Panc1 (cell line): Measurements from ENCODE around the gene RPF1. TPM values are rescaled to one million over a fixed set of nuclear protein-coding genes. Genes with fewer than 3 reads are reported as not detected.

Experiments
- ATAC-seq: fragments of 200-7000 bp; cut with Tn5 transposase; 2 replicates; pipeline ENCODE4 v1.9.1; 2020; ENCODE audit warnings: mild to moderate bottlenecking, moderate library complexity
- BruUV-seq: library from RNA; stranded (reverse); fragments of 400-500 nt; replicated peaks from 2 replicates; lab custom pipeline; 2021; lab: Mats Ljungman, UMichigan
- CTCF ChIA-PET: fragments of 300-600 bp; sonication (Branson Sonifier 250); formaldehyde crosslinking; loops from one replicate; lab custom pipeline; 2022; ENCODE audit warnings: antibody characterized with exemption; lab: Charles Lee
- POLR2A ChIA-PET: fragments of 300-600 bp; sonication (Branson Sonifier 250); formaldehyde crosslinking; loops from one replicate; lab custom pipeline; 2022; ENCODE audit warnings: antibody characterized with exemption; lab: Charles Lee
- DNase-seq: peaks from one replicate; pipeline ENCODE4 v3.0.0-alpha.2; 2010; ENCODE audit warnings: low read depth, low spot score
- H3K27ac ChIP-seq: 2 replicates; pipeline ENCODE4 v1.5.1; 2011; ENCODE audit warnings: mild to moderate bottlenecking, low read length, inconsistent platforms
- H3K27me3 ChIP-seq: fragments of 200-500 bp; sonication (Bioruptor generic); 2 replicates; pipeline ENCODE4 v1.6.0; 2014; ENCODE audit warnings: low read length, inconsistent platforms; ENCODE audit not compliant: control insufficient read depth, insufficient read depth
- H3K36me3 ChIP-seq: fragments of 200-500 bp; sonication (Bioruptor generic); 2 replicates; pipeline ENCODE4 v1.5.1; 2014; ENCODE audit warnings: inconsistent platforms, mild to moderate bottlenecking, low read length, moderate library complexity; ENCODE audit not compliant: control insufficient read depth, insufficient read depth
- H3K4me1 ChIP-seq: 2 replicates; pipeline ENCODE4 v1.5.1; 2011; ENCODE audit warnings: inconsistent platforms, mild to moderate bottlenecking, low read length, moderate library complexity; ENCODE audit not compliant: control insufficient read depth, insufficient read depth
- H3K4me3 ChIP-seq, 2 experiments: 2 replicates each; pipeline ENCODE4 v1.5.1; 2011 to 2012; ENCODE audit warnings: low read depth in 2 of 2, low read length in 2 of 2, mild to moderate bottlenecking in 2 of 2, inconsistent platforms in 1 of 2, moderate library complexity in 1 of 2
- H3K9me3 ChIP-seq: fragments of 200-500 bp; sonication (Bioruptor generic); 2 replicates; pipeline ENCODE4 v1.5.1; 2014; ENCODE audit warnings: low read depth, mild to moderate bottlenecking, inconsistent platforms, low read length, moderate library complexity; ENCODE audit not compliant: control insufficient read depth, insufficient read depth
- CTCF ChIP-seq: fragments of 450-650 bp; IDR thresholded peaks from 2 replicates; pipeline ENCODE4 v1.5.1; 2017; ENCODE audit warnings: mild to moderate bottlenecking
- POLR2AphosphoS5 ChIP-seq: IDR thresholded peaks from 2 replicates; pipeline ENCODE4 v1.6.1; 2012; ENCODE audit warnings: mild to moderate bottlenecking, low read depth, low read length, moderate library complexity
- REST ChIP-seq, 2 experiments: IDR thresholded peaks; 2 replicates each; pipeline ENCODE4 v1.6.1; 2011 to 2012; ENCODE audit warnings: low read depth in 2 of 2, control low read depth in 1 of 2, low read length in 1 of 2, mild to moderate bottlenecking in 1 of 2, moderate library complexity in 1 of 2; ENCODE audit not compliant: insufficient read depth in 1 of 2
- SIN3A ChIP-seq: IDR thresholded peaks from 2 replicates; pipeline ENCODE4 v1.6.1; 2012; ENCODE audit warnings: low read depth, mild to moderate bottlenecking, low read length, moderate library complexity, borderline replicate concordance; ENCODE audit not compliant: insufficient read depth
- TCF7L2 ChIP-seq: IDR thresholded peaks from 2 replicates; pipeline ENCODE4 v1.6.1; 2011; ENCODE audit warnings: mild to moderate bottlenecking, low read depth, low read length, inconsistent platforms
- in situ Hi-C: cut with HindIII; loops from 2 replicates; pipeline ENCODE4 v1.10.0; 2016; ENCODE audit warnings: low sequenced_read_pairs, low pct_unique_long_range_greater_than_20kb
- intact Hi-C: fragments of 100-400 bp; cut with micrococcal nuclease; formaldehyde crosslinking; loops from one replicate; pipeline ENCODE4 v1.10.0; 2022; ENCODE audit not compliant: unreplicated experiment
- total RNA-seq: library from RNA; stranded (reverse); gene quantifications from one replicate; pipeline ENCODE4 v1.2.1, GENCODE V29; 2021; ENCODE audit not compliant: unreplicated experiment

Gene RPF1
- total RNA-seq, 1 experiment from 2014 or later: 73.0 TPM

DNA sequence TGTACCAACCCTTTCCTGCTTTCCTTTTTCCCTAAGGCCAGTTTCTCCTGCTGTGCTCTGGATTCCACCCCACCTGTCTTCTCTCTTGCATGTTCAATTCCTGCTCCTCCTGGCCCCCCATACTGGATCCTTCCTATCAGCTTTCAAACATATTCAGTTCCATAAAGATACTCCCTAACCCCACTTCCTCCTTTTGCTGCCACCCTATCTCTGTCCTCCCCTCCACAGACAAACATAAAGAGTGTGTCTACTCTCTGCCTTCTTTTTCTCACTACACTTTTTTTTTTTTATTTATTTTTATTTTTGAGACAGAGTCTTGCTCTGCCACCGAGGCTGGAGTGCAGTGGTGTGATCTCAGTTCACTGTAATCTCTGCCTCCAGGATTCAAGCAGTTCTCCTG lies 16.9 kb upstream of the RPF1 start:
- ATAC-seq (no peak), DNase-seq (no peak)
- Histone ChIP-seq H3K4me1 (no peaks in the 10 kb centered on the region), H3K27me3 (no peaks in the 10 kb centered on the region; the same call in 1 of the 2 replicates), H3K9me3 (no peaks in the 10 kb centered on the region), H3K27ac (no peak overlapping the region), H3K36me3 (no peaks in the 10 kb centered on the region), H3K4me3 (no peak overlapping the region)
- no TSS peak for BruUV-seq
- ChIA-PET POLR2A (interaction anchor here (0.6 kb wide), 1 partner anchor 131 kb away, joined by 4 read pairs; no protein-coding TSS in a partner anchor), CTCF (interaction anchor here (0.7 kb wide), 1 partner anchor 80 kb away, joined by 3 read pairs; no protein-coding TSS in a partner anchor)
- intact Hi-C loops (no loop called here), in situ Hi-C loops (no loop called here)
- TF ChIP-seq TCF7L2 (no peak), POLR2AphosphoS5 (no peak), SIN3A (no peak), REST (IDR thresholded peaks at IDR 0.05; ENCODE audit: insufficient read depth in 1 of 2, low read depth in 2 of 2, low read length in 1 of 2) (no peak), CTCF (no peak)

GRCh38 chr1:84467298-84467697 lies 11.8 kb upstream of the RPF1 start:
- H3K9me3 ChIP-seq: no peaks in the 10 kb centered on the region
- H3K4me1 ChIP-seq: no peaks in the 10 kb centered on the region
- H3K4me3 ChIP-seq: no peak overlapping the region
- no peak overlapping the region for H3K27ac ChIP-seq
- no peaks in the 10 kb centered on the region; the same call in 1 of the 2 replicates for H3K27me3 ChIP-seq
- intact Hi-C loops: no loop called here
- TF ChIP-seq TCF7L2: no peak
- no peak for TF ChIP-seq CTCF
- no peak for TF ChIP-seq REST (IDR thresholded peaks at IDR 0.05; ENCODE audit: insufficient read depth in 1 of 2, low read depth in 2 of 2, low read length in 1 of 2)
- no peak for TF ChIP-seq SIN3A
- TF ChIP-seq POLR2AphosphoS5: no peak
- CTCF ChIA-PET: no interaction called here
- in situ Hi-C loops: no loop called here
- BruUV-seq: no TSS peak
- no peaks in the 10 kb centered on the region for H3K36me3 ChIP-seq
- no peak for DNase-seq
- ATAC-seq: no peak
- POLR2A ChIA-PET: no interaction called here
